HCT116 (cell line): ENCODE results near the gene SGPP2. TPM values are rescaled to one million over a fixed set of nuclear protein-coding genes. Genes with fewer than 3 reads are reported as not detected.

Experiments
- ATAC-seq: fragments of 200-7000 bp; cut with Tn5 transposase; 2 replicates; pipeline ENCODE4 v1.9.1; 2020; ENCODE audit warnings: mild to moderate bottlenecking, moderate library complexity
- BruUV-seq: library from RNA; stranded (reverse); fragments of 400-500 nt; replicated peaks from 2 replicates; lab custom pipeline; 2021; lab: Mats Ljungman, UMichigan
- CTCF ChIA-PET: fragments of 300-600 bp; sonication (Branson Sonifier 250); formaldehyde crosslinking; loops from one replicate; lab custom pipeline; 2021; ENCODE audit warnings: antibody characterized with exemption; lab: Charles Lee
- POLR2A ChIA-PET: fragments of 300-600, 350-600 bp; sonication (Branson Sonifier 250); formaldehyde crosslinking; loops from one replicate; lab custom pipeline; 2021; ENCODE audit warnings: antibody characterized with exemption; lab: Charles Lee
- RAD21 ChIA-PET, 2 experiments: fragments of 300-600 bp; sonication (Branson Sonifier 250); formaldehyde crosslinking; loops; one replicate each; lab custom pipeline; 2023; ENCODE audit warnings: low total read pairs in 2 of 2; ENCODE audit not compliant: uncharacterized antibody in 2 of 2, unreplicated experiment in 2 of 2, low non-redundant PET in 1 of 2; lab: Charles Lee
- DNase-seq: peaks from one replicate; pipeline ENCODE4 v3.0.0-alpha.2; 2010; ENCODE audit warnings: low read depth, low spot score
- H2AFZ ChIP-seq: fragments of 200-600 bp; shearing (Covaris generic), sonication (generic); 2 replicates; pipeline ENCODE4 v1.6.1; 2017; ENCODE audit warnings: low read depth, mixed run types, mixed read lengths, antibody characterized with exemption, low read length; ENCODE audit not compliant: poor library complexity, severe bottlenecking
- H3K27ac ChIP-seq: 2 replicates; pipeline ENCODE4 v1.5.1; 2012; ENCODE audit warnings: low read depth, low read length
- H3K27me3 ChIP-seq: fragments of 200-600 bp; sonication (generic); 2 replicates; pipeline ENCODE4 v1.6.1; 2016; ENCODE audit warnings: mixed run types, low read length, mixed read lengths; ENCODE audit not compliant: insufficient read depth
- H3K36me3 ChIP-seq, 2 experiments: fragments of 200-500 bp in 1 of 2; fragments of 200-600 bp in 1 of 2; sonication (Bioruptor generic) in 1 of 2; sonication (generic) in 1 of 2; 2 replicates each; pipeline versions ENCODE4 v1.5.1 to v1.6.1; 2014 to 2016; ENCODE audit warnings: low read length in 2 of 2, inconsistent platforms in 1 of 2, mixed read lengths in 1 of 2, mixed run types in 1 of 2; ENCODE audit not compliant: insufficient read depth in 2 of 2, control insufficient read depth in 1 of 2
- H3K4me1 ChIP-seq, 2 experiments: fragments of 200-600 bp in 1 of 2; sonication (generic) in 1 of 2; 2 replicates each; pipeline versions ENCODE4 v1.5.1 to v1.6.1; 2012 to 2017; ENCODE audit warnings: low read length in 2 of 2, inconsistent platforms in 1 of 2, mild to moderate bottlenecking in 1 of 2, mixed read lengths in 1 of 2, mixed run types in 1 of 2, moderate library complexity in 1 of 2; ENCODE audit not compliant: insufficient read depth in 2 of 2, control insufficient read depth in 1 of 2
- H3K4me2 ChIP-seq: fragments of 200-600 bp; sonication (generic); 2 replicates; pipeline ENCODE4 v1.6.1; 2017; ENCODE audit warnings: mixed run types, low read length, mixed read lengths
- H3K4me3 ChIP-seq, 2 experiments: fragments of 200-600 bp in 1 of 2; sonication (generic) in 1 of 2; replicated peaks in 1 of 2; 2 replicates each; pipeline ENCODE4 v1.5.1; 2011 to 2016; ENCODE audit warnings: low read length in 2 of 2, control low read depth in 1 of 2, low read depth in 1 of 2, mild to moderate bottlenecking in 1 of 2, mixed read lengths in 1 of 2, mixed run types in 1 of 2
- H3K79me2 ChIP-seq: fragments of 200-600 bp; sonication (generic); 2 replicates; pipeline ENCODE4 v1.6.1; 2017; ENCODE audit warnings: mild to moderate bottlenecking, mixed run types, low read length, moderate library complexity, mixed read lengths; ENCODE audit not compliant: insufficient read depth
- H3K9ac ChIP-seq: fragments of 200-600 bp; sonication (generic); 2 replicates; pipeline ENCODE4 v1.6.1; 2016; ENCODE audit warnings: low read length, mixed read lengths
- H3K9me2 ChIP-seq: fragments of 200-600 bp; sonication (generic), shearing (Covaris generic); 2 replicates; pipeline ENCODE4 v1.6.1; 2017; ENCODE audit warnings: mixed run types, mild to moderate bottlenecking, moderate library complexity; ENCODE audit not compliant: insufficient read depth
- H3K9me3 ChIP-seq, 2 experiments: fragments of 200-500 bp in 1 of 2; fragments of 200-600 bp in 1 of 2; sonication (Bioruptor generic) in 1 of 2; sonication (generic) in 1 of 2; 2 replicates each; pipeline ENCODE4 v1.6.1; 2014 to 2017; ENCODE audit warnings: low read length in 2 of 2, mixed read lengths in 2 of 2, inconsistent platforms in 1 of 2, low read depth in 1 of 2, mild to moderate bottlenecking in 1 of 2, mixed run types in 1 of 2, moderate library complexity in 1 of 2; ENCODE audit not compliant: control insufficient read depth in 1 of 2, insufficient read depth in 1 of 2
- H4K20me1 ChIP-seq: fragments of 200-600 bp; sonication (generic), shearing (Covaris generic); 2 replicates; pipeline ENCODE4 v1.6.1; 2017; ENCODE audit warnings: mixed run types, mild to moderate bottlenecking, moderate library complexity; ENCODE audit not compliant: insufficient read depth
- ATF3 ChIP-seq: IDR thresholded peaks from 2 replicates; pipeline ENCODE4 v1.6.1; 2012
- CBX3 ChIP-seq: IDR thresholded peaks from 2 replicates; pipeline ENCODE4 v1.6.1; 2012; ENCODE audit warnings: low read depth
- EZH2 ChIP-seq: fragments of 200-600 bp; sonication (generic); IDR thresholded peaks from 2 replicates; pipeline ENCODE4 v1.6.1; 2017; ENCODE audit warnings: antibody characterized with exemption, mixed run types
- EZH2phosphoT487 ChIP-seq: fragments of 200-600 bp; IDR thresholded peaks from 2 replicates; pipeline ENCODE4 v1.6.1; 2018; ENCODE audit warnings: antibody characterized with exemption, borderline replicate concordance
- FOSL1 ChIP-seq: IDR thresholded peaks from 2 replicates; pipeline ENCODE4 v1.6.1; 2012; ENCODE audit warnings: low read depth
- JUND ChIP-seq: IDR thresholded peaks from 2 replicates; pipeline ENCODE4 v1.6.1; 2012
- MAX ChIP-seq: IDR thresholded peaks from 2 replicates; pipeline ENCODE4 v1.6.1; 2012
- POLR2A ChIP-seq: IDR thresholded peaks from 2 replicates; pipeline ENCODE4 v1.7.0; 2011; ENCODE audit warnings: borderline replicate concordance; ENCODE audit not compliant: insufficient read depth, insufficient read length; ENCODE audit errors: extremely low read depth
- POLR2AphosphoS5 ChIP-seq: IDR thresholded peaks from 2 replicates; pipeline ENCODE4 v1.6.1; 2011; ENCODE audit warnings: mild to moderate bottlenecking, low read depth, low read length, moderate library complexity
- RAD21 ChIP-seq: IDR thresholded peaks from 2 replicates; pipeline ENCODE4 v1.6.1; 2012; ENCODE audit warnings: low read depth, mild to moderate bottlenecking
- SP1 ChIP-seq: IDR thresholded peaks from 2 replicates; pipeline ENCODE4 v1.6.1; 2012; ENCODE audit warnings: low read depth
- ZBTB33 ChIP-seq: IDR thresholded peaks from 2 replicates; pipeline ENCODE4 v1.6.1; 2011; ENCODE audit warnings: mild to moderate bottlenecking, low read length, moderate library complexity; ENCODE audit not compliant: insufficient replicate concordance; ENCODE audit errors: extremely low read depth
- ZNF274 ChIP-seq: fragments of 200-500 bp; sonication (Bioruptor generic); IDR thresholded peaks from 2 replicates; pipeline ENCODE4 v1.6.1; 2014; ENCODE audit warnings: mild to moderate bottlenecking, low read depth, low read length, inconsistent platforms
- intact Hi-C: fragments of 100-400 bp; cut with micrococcal nuclease; formaldehyde crosslinking; loops from 2 replicates; pipeline ENCODE4 v1.10.0; 2022
- total RNA-seq: library from RNA; stranded (reverse); gene quantifications from one replicate; pipeline ENCODE4 v1.2.1, GENCODE V29; 2021; ENCODE audit not compliant: unreplicated experiment

Gene SGPP2
- total RNA-seq, 1 experiment from 2014 or later = 1.6 TPM

GRCh38 chr2:222485367-222486211 lies 61.2 kb downstream of the SGPP2 start (continued):
- no peak for TF ChIP-seq SP1
- no peak for TF ChIP-seq ZNF274

GRCh38 chr2:222490131-222490530 lies 65.8 kb downstream of the SGPP2 start:
- no peaks in the 10 kb centered on the region for H3K36me3 ChIP-seq
- H3K27ac ChIP-seq = no peak overlapping the region
- CTCF ChIA-PET = no interaction called here
- no TSS peak for BruUV-seq
- no peaks in the 10 kb centered on the region for H3K9me2 ChIP-seq
- DNase-seq = no peak
- H3K9me3 ChIP-seq = no peaks in the 10 kb centered on the region
- H2AFZ ChIP-seq = no peak overlapping the region
- no peak overlapping the region for H3K4me3 ChIP-seq
- TF ChIP-seq ZBTB33 (no peak), EZH2phosphoT487 (no peak), ZNF274 (no peak), EZH2 (no peak), SP1 (no peak), JUND (no peak), CBX3 (no peak), RAD21 (no peak), MAX (no peak), POLR2AphosphoS5 (no peak), ATF3 (no peak), POLR2A (no peak), FOSL1 (no peak)
- H3K4me2 ChIP-seq = no peak overlapping the region
- ATAC-seq = no peak
- no peaks in the 10 kb centered on the region; the same call in 1 of the 2 replicates for H3K27me3 ChIP-seq
- no peaks in the 10 kb centered on the region for H3K4me1 ChIP-seq
- POLR2A ChIA-PET = no interaction called here
- RAD21 ChIA-PET = no interaction called here
- H3K79me2 ChIP-seq = no peaks in the 10 kb centered on the region
- no peaks in the 10 kb centered on the region for H4K20me1 ChIP-seq
- intact Hi-C loops = no loop called here
- no peak overlapping the region for H3K9ac ChIP-seq
